Measurements from ENCODE around the gene SEMA3F.
"Not testable (repeated sequence)": the region's sequence is repeated elsewhere in the genome, so short reads cannot be mapped to it uniquely, and the experiment has no call there.

Gene SEMA3F

DNA sequence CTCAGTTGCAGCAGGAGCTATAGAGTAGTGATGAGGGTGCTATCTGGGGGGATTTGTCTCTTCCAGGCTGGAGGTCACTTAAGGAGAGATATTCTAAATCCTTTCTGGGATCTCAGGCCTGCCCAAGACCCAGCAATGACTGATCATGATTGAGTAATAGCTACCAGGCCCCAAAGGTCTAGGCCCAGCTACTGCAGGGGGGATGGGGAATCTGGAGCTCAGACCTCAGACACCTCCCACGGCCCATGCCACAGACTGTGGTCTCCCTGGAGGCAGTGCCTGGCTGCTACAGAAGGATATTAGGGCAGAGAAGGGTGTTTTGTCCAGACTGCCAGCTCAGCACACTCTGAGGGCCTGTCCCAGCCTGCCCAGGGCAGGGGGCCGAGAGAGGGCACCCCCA is 56.8 kb downstream of the SEMA3F start:
- no peak for DNase-seq (ENCODE audit: low spot score)

GRCh38 chr3:50212502-50212901 is 57.4 kb downstream of the SEMA3F start:
- DNase-seq (ENCODE audit: low spot score), result no peak

DNA sequence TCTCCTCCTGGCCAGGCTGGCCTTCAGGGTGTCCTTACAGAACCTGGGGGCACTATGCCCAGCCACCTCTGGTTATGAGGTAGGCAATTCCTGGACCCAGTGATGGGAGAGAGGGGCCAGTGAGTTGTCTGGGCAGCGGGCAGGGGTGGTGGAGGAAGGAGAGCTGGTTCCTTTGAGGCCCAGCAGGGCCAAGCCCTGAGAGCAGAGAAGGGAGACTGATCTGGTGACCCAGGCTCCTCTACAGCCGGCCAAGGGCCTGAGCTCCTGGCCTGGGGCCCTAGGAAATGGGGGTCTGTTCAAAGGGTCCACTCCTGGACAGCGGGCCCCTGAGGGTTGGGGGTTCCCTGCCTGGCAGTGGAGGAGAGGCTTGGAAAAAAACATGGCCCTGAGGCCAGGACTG is 57.8 kb downstream of the SEMA3F start:
- DNase-seq (ENCODE audit: low spot score), result no peak

DNA sequence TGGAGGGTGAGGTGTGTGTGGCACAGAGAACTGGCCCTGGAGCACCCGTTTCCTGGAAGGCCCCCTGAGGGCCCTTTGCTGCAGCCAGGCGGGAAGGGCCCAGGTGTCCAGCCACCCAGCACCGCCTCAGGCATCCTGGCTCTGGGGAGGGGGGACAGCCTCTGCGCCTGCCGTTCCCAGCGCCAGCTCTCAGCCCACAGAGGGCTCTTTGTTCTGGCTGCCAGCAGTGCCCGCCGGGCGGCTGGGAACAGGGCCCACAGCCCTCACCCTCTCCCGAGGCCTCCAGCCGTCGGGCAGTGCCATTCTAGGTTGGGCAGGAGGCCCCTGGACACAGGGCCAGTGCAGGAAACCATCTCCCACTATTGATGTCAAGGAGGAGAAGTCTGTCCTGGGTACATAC is 58.2 kb downstream of the SEMA3F start:
- no peak for DNase-seq (ENCODE audit: low spot score)

GRCh38 chr3:50214824-50215223 is 59.7 kb downstream of the SEMA3F start:
- DNase-seq (ENCODE audit: low spot score), result no peak

DNA sequence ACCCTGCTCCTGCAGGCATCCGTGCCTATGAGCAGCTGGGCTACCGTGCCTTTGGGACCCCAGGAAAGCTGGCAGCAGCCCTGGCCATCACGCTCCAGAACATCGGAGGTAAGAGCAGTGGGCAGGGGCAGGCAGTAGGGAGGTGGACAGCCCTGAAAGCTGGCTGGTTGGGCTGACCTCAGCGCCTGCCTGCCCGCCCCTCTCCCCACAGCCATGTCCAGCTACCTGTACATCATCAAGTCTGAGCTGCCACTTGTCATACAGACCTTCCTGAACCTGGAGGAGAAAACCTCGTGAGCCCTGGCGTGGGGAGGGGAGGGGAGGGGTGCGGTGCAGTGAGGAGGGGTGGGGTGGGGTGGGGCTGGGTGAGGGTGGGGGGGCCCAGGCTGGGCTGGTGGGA is 60.4 kb downstream of the SEMA3F start:
- no peak for DNase-seq (ENCODE audit: low spot score)

GRCh38 chr3:50217681-50218080 is 62.6 kb downstream of the SEMA3F start:
- no peak for DNase-seq (ENCODE audit: low spot score)

DNA sequence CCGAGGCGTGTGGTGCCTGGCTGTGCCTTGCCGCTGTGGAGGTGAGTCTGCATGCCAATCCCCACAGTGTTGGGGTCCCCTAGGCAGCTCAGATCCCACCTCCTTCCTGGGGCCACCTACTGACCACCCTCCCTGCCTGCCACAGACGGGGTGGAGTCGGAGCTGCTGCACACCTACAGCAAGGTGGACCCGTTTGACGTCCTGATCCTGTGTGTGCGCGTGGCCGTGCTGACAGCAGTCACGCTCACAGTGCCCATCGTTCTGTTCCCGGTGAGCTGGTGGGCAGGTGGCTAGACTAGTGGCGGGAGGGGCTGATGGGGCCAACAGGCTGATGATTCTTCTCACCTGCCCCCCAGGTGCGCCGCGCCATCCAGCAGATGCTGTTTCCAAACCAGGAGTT is 63.3 kb downstream of the SEMA3F start:
- no peak for DNase-seq (ENCODE audit: low spot score)

- DNase-seq (ENCODE audit: low spot score), result no peak
These were observed 64.2 kb downstream of the SEMA3F start for GRCh38 chr3:50219285-50219684.

- DNase-seq (ENCODE audit: low spot score), result no peak
These were observed 65.0 kb downstream of the SEMA3F start for GRCh38 chr3:50220109-50220508.

DNA sequence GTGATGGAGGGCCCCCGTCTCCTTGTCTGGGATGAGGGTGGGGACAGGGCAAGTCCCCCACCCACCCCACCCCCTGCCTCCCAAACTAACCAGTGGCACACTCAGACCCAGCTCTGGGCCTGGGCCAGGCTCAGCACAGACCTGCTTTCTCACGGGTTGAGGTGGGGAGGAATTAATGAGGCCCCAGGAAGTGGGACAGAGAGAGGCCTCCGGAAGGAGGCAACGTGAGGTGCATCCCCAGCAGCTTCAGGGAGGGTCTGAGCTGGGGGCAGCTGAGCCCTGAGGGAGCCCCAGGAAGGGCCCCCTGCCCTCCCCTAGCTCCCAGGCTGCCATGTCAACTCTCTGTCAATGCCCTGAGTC is 65.9 kb downstream of the SEMA3F start:
- DNase-seq (ENCODE audit: low spot score), result no peak

DNA sequence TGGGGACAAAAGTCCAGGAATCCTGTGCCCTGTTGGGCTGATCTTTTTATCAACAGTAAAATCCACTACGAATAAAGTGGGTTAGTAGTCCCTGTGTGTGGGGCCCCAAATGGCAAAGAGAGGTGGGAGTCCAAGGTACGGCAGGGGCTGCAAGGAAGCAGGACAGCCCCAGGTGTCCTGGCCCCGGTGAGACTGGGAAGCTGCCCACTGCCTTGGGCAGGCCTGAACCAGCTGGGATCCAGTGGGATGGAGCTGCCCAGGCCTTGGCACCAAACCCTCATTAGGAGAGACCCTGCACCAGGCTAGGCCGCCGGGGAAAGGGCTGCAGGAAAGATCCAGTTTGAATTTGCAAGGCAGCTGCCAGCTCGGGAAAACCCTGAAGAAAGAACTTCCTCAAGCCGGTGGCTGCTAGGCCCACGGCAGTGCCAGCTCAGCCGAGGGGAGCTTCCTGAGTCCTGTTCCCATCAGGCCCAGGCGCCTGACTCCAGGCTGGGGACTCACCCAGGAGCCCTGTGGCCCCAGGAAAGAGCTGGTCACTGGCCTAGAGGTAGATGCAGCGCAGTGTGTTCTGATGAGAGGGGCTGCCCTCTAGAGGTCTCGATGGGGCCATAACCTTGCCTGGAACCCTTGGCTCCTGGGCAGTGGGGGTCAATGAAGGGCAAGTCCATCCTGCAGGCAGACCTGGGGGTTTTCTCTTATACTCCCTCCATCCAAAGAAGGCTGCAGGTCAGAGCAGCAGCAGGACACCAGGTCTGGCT is 66.5 kb downstream of the SEMA3F start:
- DNase-seq (ENCODE audit: low spot score), result no peak

DNA sequence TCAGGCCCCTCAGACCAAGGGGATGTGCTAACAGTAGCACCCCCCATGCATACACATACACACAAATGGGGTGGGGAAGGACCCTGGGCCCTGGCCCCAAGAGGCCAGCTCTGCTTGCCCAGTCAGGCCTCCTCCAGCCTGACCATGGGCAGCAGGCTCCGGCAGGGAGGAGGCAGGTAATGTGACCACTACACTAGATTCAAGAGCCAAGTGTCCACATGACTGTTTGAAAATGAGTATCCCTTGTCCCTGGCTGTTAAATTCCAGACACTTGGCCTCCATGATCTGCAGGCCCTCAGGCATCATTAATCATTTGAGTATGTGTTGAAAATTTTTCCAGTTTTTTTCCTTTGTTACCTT is 67.0 kb downstream of the SEMA3F start:
- DNase-seq (ENCODE audit: low spot score), result no peak

DNA sequence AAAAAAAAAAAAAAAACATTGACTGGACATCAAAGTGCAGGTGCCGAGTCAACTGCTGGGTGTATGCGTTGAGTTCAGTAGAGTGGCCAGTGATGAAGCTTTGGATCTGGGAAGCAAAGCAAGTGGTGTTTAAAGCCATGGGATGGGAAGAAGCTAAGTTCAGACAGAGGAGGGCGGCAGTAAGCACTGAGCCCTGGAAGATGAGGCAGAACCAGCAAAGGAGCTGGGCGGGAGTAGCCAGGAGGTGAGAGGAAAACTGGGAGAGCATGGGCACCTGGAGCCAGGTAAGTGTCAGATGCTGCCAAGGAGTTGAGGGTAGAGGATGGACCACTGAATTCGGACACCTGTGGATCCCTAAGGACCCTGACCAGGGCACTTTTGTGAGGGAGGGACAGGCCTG is 69.5 kb downstream of the SEMA3F start:
- DNase-seq (ENCODE audit: low spot score), result no peak

GRCh38 chr3:50226888-50227389 is 71.8 kb downstream of the SEMA3F start:
- no peak for DNase-seq (ENCODE audit: low spot score)

- DNase-seq (ENCODE audit: low spot score), result peak; percentile 94
These were observed 72.5 kb downstream of the SEMA3F start for GRCh38 chr3:50227390-50228183.

DNA sequence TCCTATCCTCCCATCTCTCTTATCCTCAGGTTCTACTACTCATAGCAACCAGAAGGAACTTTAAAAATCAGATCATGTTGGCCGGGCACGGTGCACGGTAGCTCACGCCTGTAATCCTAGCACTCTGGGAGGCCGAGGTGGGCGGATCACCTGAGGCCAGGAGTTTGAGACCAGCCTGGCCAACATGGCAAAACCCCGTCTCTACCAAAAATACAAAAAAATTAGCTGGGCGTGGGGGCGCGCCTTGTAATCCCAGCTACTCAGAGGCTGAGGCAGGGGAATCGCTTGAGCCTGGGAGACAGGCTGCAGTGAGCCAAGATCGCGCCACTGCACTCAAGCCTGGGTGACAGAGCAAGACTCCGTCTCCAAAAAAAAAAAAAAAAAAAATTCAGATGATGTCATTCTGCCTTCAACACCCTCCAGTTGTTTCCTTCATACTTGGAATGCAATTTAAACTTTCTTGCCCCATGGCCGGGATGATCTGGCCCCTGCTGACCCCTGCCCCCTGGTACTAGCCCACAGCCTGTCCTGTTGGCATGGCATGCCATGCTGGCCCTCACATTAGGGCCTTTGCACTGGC is 73.2 kb downstream of the SEMA3F start:
- DNase-seq (ENCODE audit: low spot score), result not testable (repeated sequence)

GRCh38 chr3:50229490-50229889 is 74.4 kb downstream of the SEMA3F start:
- DNase-seq (ENCODE audit: low spot score), result no peak

- DNase-seq (ENCODE audit: low spot score), result no peak
These were observed 75.1 kb downstream of the SEMA3F start for GRCh38 chr3:50230104-50230793.

GRCh38 chr3:50230794-50231125 is 75.6 kb downstream of the SEMA3F start:
- no peak for DNase-seq (ENCODE audit: low spot score)

DNA sequence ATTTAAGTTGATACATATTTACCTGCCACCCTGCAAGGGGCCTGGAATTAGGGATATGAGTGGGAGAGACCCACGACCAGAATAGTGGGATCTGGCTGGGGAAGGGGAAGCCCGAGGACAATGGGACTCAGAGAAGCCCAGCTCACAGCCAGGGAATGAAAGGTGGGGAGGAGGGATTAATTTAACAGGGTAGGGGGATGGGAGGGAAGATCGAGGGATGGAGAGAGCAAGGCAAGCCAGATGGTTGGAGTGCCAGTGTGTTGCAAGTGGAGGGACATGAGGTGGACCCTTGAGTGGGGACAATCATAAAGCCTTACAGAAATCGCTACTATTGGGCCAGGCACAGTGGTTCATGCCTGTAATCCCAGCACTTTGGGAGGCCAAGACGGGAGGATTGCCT is 76.5 kb downstream of the SEMA3F start:
- no peak for DNase-seq (ENCODE audit: low spot score)

- no peak for DNase-seq (ENCODE audit: low spot score)
These were observed 77.2 kb downstream of the SEMA3F start for GRCh38 chr3:50232303-50232702.

DNA sequence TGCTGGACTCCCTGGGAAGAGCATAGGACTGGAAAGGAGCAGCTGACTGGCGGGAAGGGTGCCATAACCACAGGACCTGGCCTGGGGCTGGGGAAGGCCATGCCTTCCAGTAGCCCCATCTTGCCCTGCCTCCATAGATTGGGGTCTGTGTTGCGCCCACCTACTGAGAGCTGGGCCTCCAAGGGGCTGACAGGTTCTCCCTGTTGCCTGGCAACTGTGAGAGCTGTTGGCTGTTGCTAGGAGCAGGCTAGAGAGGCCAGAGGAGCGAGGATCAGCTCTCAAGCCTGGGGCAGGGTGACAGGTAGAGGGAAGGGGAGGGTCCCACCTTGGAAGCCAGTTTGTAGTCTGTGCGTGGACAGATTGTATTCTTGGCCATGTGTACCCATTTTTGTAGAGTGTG is 78.1 kb downstream of the SEMA3F start:
- DNase-seq (ENCODE audit: low spot score), result peak; percentile 76
